Memory B cell (primary cell): ENCODE results near the gene ITGAL.
A peak's percentile ranks its signal among the peaks of the same experiment; 100 is the strongest.

Experiments
- ATAC-seq: fragments of 150-1000 bp; cut with Tn5 transposase; 2 replicates; pipeline ENCODE4 v1.10.0; 2021; ENCODE audit warnings: low read depth, mild to moderate bottlenecking, moderate library complexity
- DNase-seq, 2 donors: peaks; one replicate each; pipeline ENCODE4 v3.0.0; 2022; ENCODE audit warnings: low spot score in 2 of 2
- H3K27ac Mint-ChIP-seq: one replicate; pipeline ENCODE4 v1.8.0; 2022; ENCODE audit warnings: mild to moderate bottlenecking, moderate library complexity, mixed read lengths
- H3K27me3 Mint-ChIP-seq: one replicate; pipeline ENCODE4 v1.8.0; 2022; ENCODE audit warnings: mixed read lengths
- H3K36me3 Mint-ChIP-seq: one replicate; pipeline ENCODE4 v1.8.0; 2022; ENCODE audit warnings: mild to moderate bottlenecking, mixed read lengths
- H3K4me1 Mint-ChIP-seq: one replicate; pipeline ENCODE4 v1.8.0; 2022; ENCODE audit warnings: mixed read lengths
- H3K4me3 Mint-ChIP-seq: one replicate; pipeline ENCODE4 v1.8.0; 2022; ENCODE audit warnings: mild to moderate bottlenecking, moderate library complexity, mixed read lengths
- H3K9me3 Mint-ChIP-seq: one replicate; pipeline ENCODE4 v1.8.0; 2022; ENCODE audit warnings: mixed read lengths

ITGAL gene

DNA sequence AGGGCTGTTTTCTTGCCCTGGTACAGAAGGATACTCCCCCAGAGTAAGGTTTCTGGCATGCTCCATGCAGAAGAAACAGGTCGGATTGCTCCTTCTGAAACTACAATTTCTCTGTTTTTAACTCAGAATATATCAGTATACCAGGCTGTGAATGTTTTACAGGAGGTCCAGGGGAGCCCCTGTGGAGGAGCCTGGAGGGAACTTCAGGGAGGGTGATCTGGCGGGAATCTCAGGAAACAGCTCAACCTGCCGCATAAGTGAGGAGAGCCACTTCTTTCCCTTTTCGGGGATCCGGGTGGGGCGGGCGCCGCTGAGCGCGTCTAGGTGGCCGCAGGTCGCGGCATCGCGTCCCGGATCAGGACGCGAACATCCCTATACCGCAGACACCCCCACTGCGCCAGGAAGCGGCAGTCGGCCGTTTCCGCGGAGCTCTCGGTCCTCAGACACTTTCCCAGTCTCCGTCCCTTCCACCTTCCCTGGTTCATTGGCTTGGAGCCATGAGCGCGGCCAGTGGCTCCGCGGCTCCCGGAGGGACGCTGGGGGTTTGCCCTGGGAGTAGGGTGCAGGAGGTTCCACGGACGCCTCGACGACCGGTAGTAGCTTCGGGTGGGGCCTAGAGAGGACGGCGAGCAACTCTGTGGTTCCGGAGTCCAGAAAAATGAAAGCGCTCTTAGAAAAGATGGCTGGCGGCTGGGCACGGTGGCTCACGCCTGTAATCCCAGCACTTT is 88.7 kb downstream of the ITGAL start:
- no peaks in the 10 kb centered on the region for H3K36me3 Mint-ChIP-seq
- DNase-seq: peak; percentile 25 to 41

DNA sequence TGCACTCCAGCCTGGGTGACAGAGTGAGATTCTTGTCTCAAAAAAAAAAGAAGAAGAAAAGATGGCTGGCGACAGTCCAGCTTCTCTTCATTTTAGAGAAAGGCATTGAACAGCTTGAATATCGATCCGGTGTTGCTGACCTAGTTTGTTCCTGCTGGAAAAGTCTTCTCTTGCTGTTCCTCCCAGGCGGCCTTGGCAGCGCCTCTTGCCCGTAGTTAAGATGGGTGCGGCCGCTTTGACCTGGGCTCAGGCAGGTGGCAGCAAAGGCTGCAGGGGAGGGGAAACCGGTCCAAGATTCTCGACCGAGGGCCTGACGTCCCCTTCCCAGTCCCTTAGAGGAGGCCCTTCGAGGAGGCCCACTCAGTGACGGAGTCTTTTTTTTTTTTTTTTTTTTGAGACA is 89.5 kb downstream of the ITGAL start:
- Mint-ChIP-seq H3K27me3 (no peaks in the 10 kb centered on the region), H3K4me3 (peak overlapping the region; percentile 94), H3K27ac (peak overlapping the region; percentile 95), H3K9me3 (no peaks in the 10 kb centered on the region), H3K36me3 (no peaks in the 10 kb centered on the region), H3K4me1 (peaks cover 5% of the 10 kb centered on the region)
- ATAC-seq (no peak), DNase-seq (no peak)

More for the DNA sequence above, 88.7 kb downstream of the ITGAL start:
- Mint-ChIP-seq H3K9me3 (no peaks in the 10 kb centered on the region), H3K4me1 (peaks cover 6% of the 10 kb centered on the region), H3K27ac (peak overlapping the region; percentile 95), H3K4me3 (peak overlapping the region; percentile 94), H3K27me3 (no peaks in the 10 kb centered on the region)
- ATAC-seq: no peak

DNA sequence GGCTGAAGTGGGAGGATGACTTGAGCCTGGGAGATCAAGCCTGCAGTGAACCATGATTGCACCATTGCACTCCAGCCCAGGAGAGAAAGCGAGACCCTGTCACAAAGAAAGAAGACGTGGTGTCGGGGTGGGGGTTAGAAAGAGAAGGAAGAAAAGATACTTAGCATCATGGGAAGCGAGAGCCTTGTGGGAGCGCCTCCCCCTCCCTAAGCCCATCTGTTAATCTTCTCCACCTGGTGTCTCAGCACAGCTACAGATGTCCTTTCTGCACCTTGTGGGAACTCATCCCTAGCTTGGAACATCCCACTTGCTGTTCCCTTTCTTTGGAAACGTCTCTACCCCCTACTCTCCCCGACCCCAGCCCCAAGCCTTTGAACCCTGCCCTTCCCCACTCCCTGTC is 93.0 kb downstream of the ITGAL start:
- Mint-ChIP-seq H3K4me3 (no peak overlapping the region), H3K27me3 (no peaks in the 10 kb centered on the region), H3K27ac (no peak overlapping the region), H3K4me1 (peaks cover 15% of the 10 kb centered on the region), H3K36me3 (no peaks in the 10 kb centered on the region), H3K9me3 (no peaks in the 10 kb centered on the region)
- no peak for ATAC-seq
- DNase-seq: no peak

DNA sequence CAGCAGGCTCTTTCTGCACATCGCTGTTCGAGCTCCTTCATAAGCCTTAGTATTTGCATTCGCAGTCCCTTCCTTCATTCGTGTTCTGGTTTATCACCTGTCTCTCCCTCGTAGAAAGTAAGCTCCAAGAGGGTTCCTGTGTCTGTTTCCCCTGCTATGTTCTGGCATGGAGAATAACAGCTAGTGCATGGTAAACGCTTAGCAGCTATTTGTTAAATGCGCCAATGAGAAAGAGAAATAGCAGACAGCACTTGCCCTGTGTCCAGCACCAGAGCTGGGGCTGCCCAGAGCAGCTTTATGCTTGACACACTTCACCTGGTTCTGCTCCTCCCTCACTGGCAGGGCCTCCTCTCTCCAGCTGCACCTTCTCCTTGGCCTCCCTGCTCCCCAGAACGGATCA is 93.4 kb downstream of the ITGAL start:
- Mint-ChIP-seq H3K4me3 (no peak overlapping the region), H3K27me3 (no peaks in the 10 kb centered on the region), H3K27ac (no peak overlapping the region), H3K36me3 (no peaks in the 10 kb centered on the region), H3K9me3 (no peaks in the 10 kb centered on the region), H3K4me1 (peaks cover 17% of the 10 kb centered on the region)
- ATAC-seq (no peak), DNase-seq (no peak)

DNA sequence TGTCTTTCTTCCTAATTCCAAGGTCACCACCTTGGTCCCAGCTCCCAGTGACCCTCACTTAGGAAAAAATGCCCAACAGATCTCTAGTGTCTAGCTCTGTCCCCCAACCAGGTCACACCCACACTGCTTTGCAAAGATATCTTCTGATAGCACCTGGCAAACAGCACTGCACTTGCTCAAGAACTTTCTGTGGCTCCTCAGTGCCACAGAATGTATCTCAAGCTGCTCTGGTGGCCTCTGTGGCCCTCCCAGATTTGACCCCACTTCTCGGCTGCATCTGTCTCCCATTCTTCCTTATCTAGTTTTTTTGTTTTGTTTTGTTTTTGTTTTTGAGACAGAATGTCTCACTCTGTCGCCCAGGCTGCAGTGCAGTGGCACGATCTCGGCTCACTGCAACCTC is 94.0 kb downstream of the ITGAL start:
- H3K27ac Mint-ChIP-seq: no peak overlapping the region
- DNase-seq: no peak
- no peak for ATAC-seq
- H3K4me3 Mint-ChIP-seq: no peak overlapping the region
- no peaks in the 10 kb centered on the region for H3K36me3 Mint-ChIP-seq
- H3K9me3 Mint-ChIP-seq: no peaks in the 10 kb centered on the region
- peaks cover 19% of the 10 kb centered on the region for H3K4me1 Mint-ChIP-seq
- H3K27me3 Mint-ChIP-seq: no peaks in the 10 kb centered on the region

DNA sequence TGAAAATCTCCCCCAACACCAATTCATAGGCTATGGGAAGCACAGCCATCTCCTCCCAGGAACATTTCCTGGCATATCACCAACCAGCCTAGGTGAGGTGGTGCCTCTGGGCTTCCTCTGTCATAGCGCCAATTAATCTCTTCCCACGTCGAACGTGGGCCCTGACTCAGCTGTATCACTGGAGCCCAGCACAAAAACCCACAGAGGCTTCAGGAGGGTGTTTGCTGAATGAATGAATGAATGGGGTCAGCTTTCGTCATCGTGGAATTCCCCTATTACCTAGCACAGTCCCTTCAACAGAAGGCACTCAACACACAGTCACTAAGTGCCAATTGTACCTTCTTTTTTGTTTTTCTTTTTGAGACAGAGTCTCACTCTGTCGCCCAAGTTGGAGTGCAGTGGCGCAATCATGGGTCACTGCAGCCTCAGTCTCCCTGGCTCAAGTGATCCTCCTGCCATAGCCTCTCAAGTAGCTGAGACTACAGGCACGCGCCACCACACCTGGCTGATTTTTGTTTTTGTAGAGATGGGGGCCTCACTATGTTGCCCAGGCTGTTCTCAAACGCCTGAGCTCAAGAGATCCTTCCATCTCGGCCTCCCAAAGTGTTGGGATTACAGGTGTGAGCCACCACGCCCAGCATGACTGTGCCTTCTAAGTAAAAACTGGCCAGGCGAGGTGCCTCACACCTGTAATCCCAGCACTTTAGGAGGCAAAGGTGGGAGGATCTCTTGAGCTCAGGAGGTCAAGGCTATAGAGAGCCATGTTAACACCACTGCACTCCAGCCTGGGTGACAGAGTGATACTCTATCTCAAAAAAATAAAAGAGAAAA is 94.8 kb downstream of the ITGAL start:
- Mint-ChIP-seq H3K36me3 (no peaks in the 10 kb centered on the region), H3K4me3 (no peak overlapping the region)
- no peak for ATAC-seq

DNA sequence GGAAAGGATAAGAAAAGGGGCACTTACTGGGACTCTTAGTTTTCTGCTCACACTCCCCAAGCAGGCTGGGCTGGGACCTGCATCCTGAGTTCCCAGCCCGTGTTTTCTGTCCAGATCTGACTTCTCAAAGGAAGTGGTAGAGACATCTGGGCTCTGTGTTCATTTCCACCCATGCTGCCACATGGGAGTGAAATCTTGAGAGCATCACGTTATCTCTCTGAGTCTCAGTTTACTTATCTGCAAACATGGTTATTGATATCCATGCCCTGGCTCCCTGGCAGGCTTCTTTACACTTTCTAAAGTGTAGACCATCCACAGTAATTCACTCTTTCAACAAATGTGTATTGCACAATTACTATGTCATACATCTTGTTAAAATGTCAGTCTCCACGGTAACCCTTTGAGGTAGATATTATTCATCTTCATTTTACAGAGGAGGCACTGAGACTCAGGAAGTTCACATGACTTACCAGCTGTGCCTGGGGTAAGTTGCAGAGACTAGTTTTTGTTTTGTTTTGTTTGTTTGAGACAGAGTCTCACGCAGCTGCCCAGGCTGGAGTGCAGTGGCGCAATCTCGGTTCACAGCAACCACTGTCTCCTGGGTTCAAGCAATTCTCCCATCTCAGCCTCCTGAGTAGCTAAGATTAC is 95.6 kb downstream of the ITGAL start:
- no peaks in the 10 kb centered on the region for H3K9me3 Mint-ChIP-seq
- peak overlapping the region; percentile 91 for H3K27ac Mint-ChIP-seq
- peaks cover 23% of the 10 kb centered on the region for H3K4me1 Mint-ChIP-seq
- no peaks in the 10 kb centered on the region for H3K27me3 Mint-ChIP-seq
- H3K4me3 Mint-ChIP-seq: peak overlapping the region; percentile 59
- peak in 1 of 2 donors; percentile 38 for DNase-seq
- no peaks in the 10 kb centered on the region for H3K36me3 Mint-ChIP-seq
- peak; percentile 25 for ATAC-seq

More for the DNA sequence above, 94.8 kb downstream of the ITGAL start:
- Mint-ChIP-seq H3K4me1 (peaks cover 22% of the 10 kb centered on the region), H3K9me3 (no peaks in the 10 kb centered on the region), H3K27me3 (no peaks in the 10 kb centered on the region), H3K27ac (peak overlapping the region; percentile 91)
- no peak for DNase-seq

DNA sequence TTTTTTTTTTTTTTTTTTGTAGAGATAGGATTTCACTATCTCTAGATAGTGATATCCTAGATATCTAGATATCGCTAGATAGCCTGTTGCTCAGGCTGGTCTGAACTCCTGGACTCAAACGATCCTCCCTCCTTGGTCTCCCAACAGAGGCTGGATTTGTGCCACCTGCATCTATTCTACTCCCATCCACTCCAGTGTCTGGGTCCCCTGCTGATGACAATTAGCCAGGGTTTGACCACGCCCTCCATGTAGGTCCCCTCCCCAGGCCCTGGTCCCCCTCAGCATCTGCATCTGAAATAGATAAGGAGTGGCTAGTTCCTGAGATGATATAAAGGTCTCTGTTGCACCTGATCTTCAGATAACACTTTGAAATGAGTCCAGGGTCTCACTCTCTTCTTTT is 96.7 kb downstream of the ITGAL start:
- H3K27me3 Mint-ChIP-seq: no peaks in the 10 kb centered on the region
- no peak overlapping the region for H3K27ac Mint-ChIP-seq
- peaks cover 25% of the 10 kb centered on the region for H3K4me1 Mint-ChIP-seq

DNA sequence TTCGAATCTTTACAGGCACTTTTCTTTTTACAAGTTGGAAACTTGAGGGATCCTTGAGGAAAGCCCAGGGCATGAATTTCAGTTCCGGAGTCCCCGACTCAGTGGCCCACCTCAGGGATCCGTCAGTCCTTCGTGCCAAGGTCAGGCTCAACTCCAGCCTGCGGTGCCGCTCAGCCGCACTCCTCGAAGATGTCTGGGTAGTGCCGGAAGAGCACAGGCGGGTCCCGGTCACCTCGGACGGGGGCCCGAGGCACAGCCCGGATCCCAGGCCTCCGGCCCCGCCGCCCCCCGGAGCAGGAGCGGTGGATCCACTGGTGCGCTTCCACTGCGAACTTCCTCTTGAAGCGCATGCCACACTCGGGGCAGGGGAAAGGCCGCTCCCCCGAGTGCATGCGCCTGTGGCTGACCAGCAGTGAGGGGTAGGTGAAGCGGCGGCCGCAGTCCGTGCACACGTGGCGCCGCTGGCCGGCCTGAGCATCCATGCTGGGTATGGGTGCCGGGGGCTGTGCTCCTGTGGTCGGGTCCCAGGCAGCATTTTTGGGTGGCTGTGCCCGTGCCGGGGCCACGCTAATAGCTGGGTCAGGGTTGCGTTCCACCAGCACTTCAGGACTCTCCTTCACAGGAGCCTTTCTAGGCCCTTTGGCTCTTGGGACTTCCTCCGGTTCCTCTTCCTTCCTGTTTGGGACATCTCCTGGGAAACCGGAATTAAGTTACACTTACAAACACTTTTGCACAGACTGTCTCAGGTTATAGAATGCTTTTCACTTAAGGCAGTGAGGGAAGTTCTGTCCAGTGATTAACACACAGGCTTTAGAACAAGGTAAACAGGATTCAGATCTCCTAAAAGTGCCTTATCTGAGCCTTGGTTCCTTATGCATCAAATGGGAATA is 97.4 kb downstream of the ITGAL start:
- H3K9me3 Mint-ChIP-seq: no peaks in the 10 kb centered on the region
- peaks cover 25% of the 10 kb centered on the region for H3K4me1 Mint-ChIP-seq
- ATAC-seq (no peak), DNase-seq (no peak)
- no peaks in the 10 kb centered on the region for H3K36me3 Mint-ChIP-seq
- peak overlapping the region; percentile 86 for H3K4me3 Mint-ChIP-seq
- no peak overlapping the region for H3K27ac Mint-ChIP-seq
- no peaks in the 10 kb centered on the region for H3K27me3 Mint-ChIP-seq

More for the DNA sequence above, 96.7 kb downstream of the ITGAL start:
- Mint-ChIP-seq H3K9me3 (no peaks in the 10 kb centered on the region), H3K36me3 (no peaks in the 10 kb centered on the region), H3K4me3 (no peak overlapping the region)
- DNase-seq: no peak
- no peak for ATAC-seq

DNA sequence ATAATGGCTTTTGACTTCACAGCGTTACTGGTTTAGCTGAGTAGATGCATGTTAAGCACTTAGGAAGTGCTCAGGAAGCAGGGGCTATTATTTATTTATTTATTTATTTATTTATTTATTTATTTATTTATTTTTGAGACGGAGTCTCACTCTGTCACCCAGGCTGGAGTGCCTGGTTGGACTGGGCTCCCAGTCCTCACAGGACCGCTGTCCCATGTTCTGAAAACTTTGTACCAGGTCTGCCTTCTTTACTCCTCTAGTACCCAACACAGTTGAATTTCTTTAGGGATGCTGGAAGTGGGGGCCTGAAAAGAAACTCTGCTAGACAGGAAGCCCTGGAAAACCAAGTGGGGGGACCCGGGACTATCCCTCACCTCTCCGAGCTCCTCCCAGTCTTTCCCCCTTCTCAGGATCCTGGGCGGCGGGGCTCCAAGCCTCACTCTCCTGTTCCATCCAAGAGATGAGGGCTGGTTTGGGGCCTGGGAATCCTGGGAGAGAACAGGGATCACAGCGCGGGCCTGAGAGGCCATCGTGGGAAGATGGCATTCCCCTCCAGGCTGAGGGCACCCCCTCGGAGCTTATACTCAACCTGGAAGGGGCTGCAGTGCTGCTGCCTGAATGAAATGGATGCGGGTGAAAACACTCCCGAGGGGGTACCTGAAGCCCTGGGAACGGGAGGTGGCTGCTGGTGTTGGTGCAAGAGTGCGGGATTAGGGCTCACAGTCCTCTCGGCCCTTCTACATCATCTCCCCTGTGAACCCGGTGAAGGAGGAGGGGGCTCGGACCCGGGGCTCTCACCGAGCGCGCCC is 98.3 kb downstream of the ITGAL start:
- ATAC-seq (no peak), DNase-seq (no peak)
- H3K4me1 Mint-ChIP-seq: peaks cover 25% of the 10 kb centered on the region
- no peaks in the 10 kb centered on the region for H3K9me3 Mint-ChIP-seq
- no peaks in the 10 kb centered on the region for H3K27me3 Mint-ChIP-seq
- peak overlapping the region; percentile 86 for H3K4me3 Mint-ChIP-seq
- H3K27ac Mint-ChIP-seq: peak overlapping the region; percentile 94
- no peaks in the 10 kb centered on the region for H3K36me3 Mint-ChIP-seq

DNA sequence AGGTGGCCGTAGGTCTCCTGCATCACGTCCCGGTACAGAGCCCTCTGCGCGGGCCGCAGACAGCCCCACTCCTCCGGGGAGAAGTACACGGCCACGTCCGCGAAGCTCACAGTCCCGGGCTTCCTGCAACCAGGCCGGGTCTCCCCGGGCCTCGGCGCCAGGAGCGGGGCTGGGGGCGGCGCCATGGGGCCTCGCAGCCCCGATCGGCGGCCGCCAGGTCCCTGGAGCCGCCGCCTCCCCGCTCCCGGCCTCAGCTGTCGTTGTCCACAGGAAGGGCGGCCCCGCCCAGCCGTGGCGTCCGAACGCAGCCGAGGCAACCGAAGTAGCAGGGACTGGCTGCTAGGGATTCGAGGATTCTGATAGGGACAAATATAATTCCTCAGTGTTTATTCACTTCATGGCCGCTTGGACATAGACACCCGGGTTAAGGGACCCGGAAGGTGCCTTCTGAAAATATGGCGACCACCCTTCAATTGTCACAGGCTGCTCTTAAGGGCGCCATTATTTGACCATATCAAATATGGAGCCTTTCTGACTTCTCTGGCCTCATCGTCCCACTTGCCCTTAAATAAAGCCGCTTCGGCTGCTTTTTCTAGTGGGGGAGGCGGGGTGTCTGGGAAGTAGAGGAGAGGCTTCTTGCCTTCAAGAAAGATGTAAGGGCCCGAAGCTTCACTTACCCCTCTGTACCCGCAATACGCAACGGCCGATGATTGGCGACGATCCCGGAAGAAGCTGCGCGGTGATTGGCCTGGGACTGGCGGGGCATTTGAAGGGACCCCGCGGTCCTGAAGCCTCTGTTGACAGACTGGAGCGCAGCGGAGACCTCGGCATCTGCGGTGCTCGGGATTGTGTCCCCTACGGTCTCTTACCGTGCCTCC is 99.1 kb downstream of the ITGAL start, which contains the start of gene ZNF688:
Gene ZNF688, minus strand, starts transcription at position 270 of the 878 bp plus-strand sequence. Its CDS starts 85 bp downstream, at position 185.
- no peaks in the 10 kb centered on the region for H3K36me3 Mint-ChIP-seq
- peak; percentile 76 to 92 for DNase-seq
- H3K27me3 Mint-ChIP-seq: no peaks in the 10 kb centered on the region
- peak within 1 kb of the TSS; percentile 94 for H3K27ac Mint-ChIP-seq
- no peaks in the 10 kb centered on the region for H3K9me3 Mint-ChIP-seq
- peak; percentile 86 for ATAC-seq
- peaks cover 25% of the 10 kb centered on the region for H3K4me1 Mint-ChIP-seq
- H3K4me3 Mint-ChIP-seq: peak within 1 kb of the TSS; percentile 86
